IMR-90 (cell line): ENCODE measurements around the gene CCDC87. TPM values are rescaled to one million over a fixed set of nuclear protein-coding genes. Genes with fewer than 3 reads are reported as not detected.

Experiments used
- ATAC-seq: fragments of 200-7000 bp; cut with Tn5 transposase; 2 replicates; pipeline ENCODE4 v1.9.1; 2020; ENCODE audit warnings: low read depth, mild to moderate bottlenecking, moderate library complexity
- BruUV-seq: library from RNA; stranded (reverse); fragments of 400-500 nt; replicated peaks from 2 replicates; lab custom pipeline; 2021; lab: Mats Ljungman, UMichigan
- CTCF ChIA-PET: fragments of 300-600 bp; formaldehyde crosslinking; extraction: SDS; loops from one replicate; lab custom pipeline; 2021; ENCODE audit warnings: antibody characterized with exemption; lab: Yijun Ruan, JAX
- POLR2A ChIA-PET: fragments of 300-600 bp; sonication (Branson Sonifier 250); formaldehyde crosslinking; loops from one replicate; lab custom pipeline; 2022; ENCODE audit warnings: antibody characterized with exemption; ENCODE audit not compliant: unreplicated experiment; lab: Charles Lee
- DNase-seq: peaks from one replicate; pipeline ENCODE4 v3.0.0; 2013
- H2AFZ ChIP-seq: replicated peaks from 2 replicates; pipeline ENCODE3; 2013; ENCODE audit warnings: low read length, mild to moderate bottlenecking; ENCODE audit not compliant: poor library complexity
- H2AK5ac ChIP-seq: 2 replicates; pipeline ENCODE4 v1.6.1; 2013; ENCODE audit warnings: low read depth, low read length, inconsistent platforms
- H2AK9ac ChIP-seq: replicated peaks from 2 replicates; pipeline ENCODE3; 2013; ENCODE audit warnings: mild to moderate bottlenecking, low read depth, low read length, moderate library complexity; ENCODE audit not compliant: poor library complexity
- H2BK120ac ChIP-seq: 2 replicates; pipeline ENCODE4 v1.6.1; 2013; ENCODE audit warnings: low read depth, low read length, inconsistent platforms
- H2BK15ac ChIP-seq: 3 replicates; pipeline ENCODE4 v1.6.1; 2013; ENCODE audit warnings: low read depth, low read length, inconsistent platforms
- H2BK20ac ChIP-seq: 2 replicates; pipeline ENCODE4 v1.6.1; 2013; ENCODE audit warnings: low read depth, mild to moderate bottlenecking, inconsistent platforms, low read length, moderate library complexity
- H2BK5ac ChIP-seq: 2 replicates; pipeline ENCODE4 v1.6.1; 2013; ENCODE audit warnings: mild to moderate bottlenecking, low read depth, low read length, inconsistent platforms; ENCODE audit not compliant: poor library complexity, severe bottlenecking
- H3K14ac ChIP-seq: replicated peaks from 2 replicates; pipeline ENCODE4 v1.6.1; 2013; ENCODE audit warnings: low read depth, low read length, inconsistent platforms
- H3K18ac ChIP-seq: 2 replicates; pipeline ENCODE4 v1.6.1; 2013; ENCODE audit warnings: low read depth, low read length, control low read depth
- H3K23ac ChIP-seq: 2 replicates; pipeline ENCODE4 v1.6.1; 2013; ENCODE audit warnings: low read depth, low read length, inconsistent platforms
- H3K27ac ChIP-seq: 2 replicates; pipeline ENCODE4 v1.5.1; 2013; ENCODE audit warnings: mild to moderate bottlenecking, control low read depth, low read length; ENCODE audit not compliant: insufficient read depth
- H3K27me3 ChIP-seq: 2 replicates; pipeline ENCODE4 v1.6.1; 2013; ENCODE audit warnings: low read length; ENCODE audit not compliant: control insufficient read depth, insufficient read depth
- H3K36me3 ChIP-seq: 2 replicates; pipeline ENCODE4 v1.6.1; 2013; ENCODE audit warnings: low read length, mixed read lengths; ENCODE audit not compliant: control insufficient read depth, insufficient read depth
- H3K4ac ChIP-seq: 2 replicates; pipeline ENCODE4 v1.6.1; 2013; ENCODE audit warnings: low read depth, low read length, inconsistent platforms
- H3K4me1 ChIP-seq: 2 replicates; pipeline ENCODE4 v1.6.1; 2013; ENCODE audit warnings: low read length, mixed read lengths; ENCODE audit not compliant: control insufficient read depth, insufficient read depth
- H3K4me2 ChIP-seq: 2 replicates; pipeline ENCODE4 v1.6.1; 2013; ENCODE audit warnings: low read depth, mild to moderate bottlenecking, control low read depth, low read length, moderate library complexity
- H3K4me3 ChIP-seq: 2 replicates; pipeline ENCODE4 v1.5.1; 2013; ENCODE audit warnings: low read depth, mild to moderate bottlenecking, control low read depth, low read length, moderate library complexity; ENCODE audit not compliant: insufficient read depth
- H3K56ac ChIP-seq: 2 replicates; pipeline ENCODE4 v1.6.1; 2013; ENCODE audit warnings: low read length, inconsistent platforms; ENCODE audit not compliant: insufficient read depth; ENCODE audit errors: extremely low read depth
- H3K79me1 ChIP-seq, 2 experiments: 2 replicates each; pipeline ENCODE4 v1.6.1; 2013; ENCODE audit warnings: low read length in 2 of 2, inconsistent platforms in 1 of 2, low read depth in 1 of 2
- H3K9ac ChIP-seq: 2 replicates; pipeline ENCODE4 v1.6.1; 2013; ENCODE audit warnings: low read depth, low read length, control low read depth
- H3K9me1 ChIP-seq: 2 replicates; pipeline ENCODE4 v1.6.1; 2013; ENCODE audit warnings: low read length, inconsistent platforms; ENCODE audit not compliant: insufficient read depth
- H3K9me3 ChIP-seq: 2 replicates; pipeline ENCODE4 v1.6.1; 2013; ENCODE audit warnings: low read length; ENCODE audit not compliant: control insufficient read depth, insufficient read depth
- H4K20me1 ChIP-seq: 2 replicates; pipeline ENCODE4 v1.6.1; 2013; ENCODE audit warnings: low read length, inconsistent platforms; ENCODE audit not compliant: insufficient read depth
- H4K5ac ChIP-seq: 2 replicates; pipeline ENCODE4 v1.6.1; 2013; ENCODE audit warnings: mild to moderate bottlenecking, low read depth, low read length, control low read depth
- H4K8ac ChIP-seq, 2 experiments: 2 replicates each; pipeline ENCODE4 v1.6.1; 2013; ENCODE audit warnings: low read depth in 2 of 2, low read length in 2 of 2, control low read depth in 1 of 2, inconsistent platforms in 1 of 2
- H4K91ac ChIP-seq: 2 replicates; pipeline ENCODE4 v1.6.1; 2013; ENCODE audit warnings: low read depth, low read length, inconsistent platforms; ENCODE audit not compliant: insufficient read depth
- BHLHE40 ChIP-seq: fragments of 150-350 bp; IDR thresholded peaks from 2 replicates; pipeline ENCODE4 v1.6.1; 2016; ENCODE audit warnings: mild to moderate bottlenecking, low read depth, low read length
- CEBPB ChIP-seq: IDR thresholded peaks from 2 replicates; pipeline ENCODE4 v1.6.1; 2012; ENCODE audit warnings: low read depth, low read length, improper control_type of control experiment
- CHD1 ChIP-seq: IDR thresholded peaks from 2 replicates; pipeline ENCODE4 v1.6.1; 2012; ENCODE audit warnings: low read depth, low read length, improper control_type of control experiment
- ELK1 ChIP-seq: fragments of 150-350 bp; IDR thresholded peaks from 2 replicates; pipeline ENCODE4 v1.6.1; 2016; ENCODE audit warnings: low read depth, mild to moderate bottlenecking, low read length, moderate library complexity, borderline replicate concordance
- FOS ChIP-seq: fragments of 150-350 bp; IDR thresholded peaks from 2 replicates; pipeline ENCODE4 v1.6.1; 2016; ENCODE audit warnings: low read depth, low read length
- MAFK ChIP-seq: IDR thresholded peaks from 2 replicates; pipeline ENCODE4 v1.6.1; 2012; ENCODE audit warnings: low read depth, low read length, improper control_type of control experiment
- MAZ ChIP-seq: IDR thresholded peaks from 2 replicates; pipeline ENCODE4 v1.6.1; 2012; ENCODE audit warnings: low read depth, mild to moderate bottlenecking, low read length, improper control_type of control experiment, moderate library complexity, borderline replicate concordance
- MXI1 ChIP-seq: IDR thresholded peaks from 2 replicates; pipeline ENCODE4 v1.6.1; 2012; ENCODE audit warnings: low read depth, mild to moderate bottlenecking, low read length, moderate library complexity, borderline replicate concordance
- NFE2L2 ChIP-seq: fragments of 150-350 bp; IDR thresholded peaks from 2 replicates; pipeline ENCODE4 v1.6.1; 2016; ENCODE audit warnings: low read depth, mild to moderate bottlenecking, low read length
- POLR2A ChIP-seq: IDR thresholded peaks from 2 replicates; pipeline ENCODE4 v1.6.1; 2012; ENCODE audit warnings: mild to moderate bottlenecking, low read depth, low read length
- RAD21 ChIP-seq: IDR thresholded peaks from 2 replicates; pipeline ENCODE4 v1.6.1; 2012; ENCODE audit warnings: low read length, improper control_type of control experiment
- RCOR1 ChIP-seq: IDR thresholded peaks from 2 replicates; pipeline ENCODE4 v1.6.1; 2012; ENCODE audit warnings: mild to moderate bottlenecking, low read length, improper control_type of control experiment; ENCODE audit not compliant: insufficient replicate concordance
- RFX5 ChIP-seq: IDR thresholded peaks from 2 replicates; pipeline ENCODE4 v1.8.0; 2012; ENCODE audit warnings: low read depth, mild to moderate bottlenecking, low read length, moderate library complexity
- SMC3 ChIP-seq: fragments of 150-350 bp; IDR thresholded peaks from 2 replicates; pipeline ENCODE4 v1.6.1; 2016; ENCODE audit warnings: low read depth, mild to moderate bottlenecking, antibody characterized with exemption, low read length, moderate library complexity
- WGBS, 2 experiments: methylation state at CpG; one replicate each; pipeline versions ENCODE4 v1.1.5 to v1.1.7; 2013; ENCODE audit warnings: missing lambda C conversion rate in 2 of 2; ENCODE audit not compliant: insufficient read length in 1 of 2; ENCODE audit errors: extremely low coverage in 2 of 2; 5-methylcytosine and 5-hydroxymethylcytosine counted together
- dilution Hi-C: fragments of 300-500 bp; cut with HindIII; formaldehyde crosslinking; loops from one replicate; pipeline ENCODE4 v1.14.3; 2018; ENCODE audit warnings: low sequenced_read_pairs; ENCODE audit not compliant: unreplicated experiment
- in situ Hi-C: fragments of 300-500 bp; cut with MboI; formaldehyde crosslinking; loops from 3 replicates; pipeline ENCODE4 v1.14.3; 2019; ENCODE audit warnings: low sequenced_read_pairs, inconsistent platforms, mixed read lengths
- intact Hi-C: fragments of 100-400 bp; cut with micrococcal nuclease; formaldehyde crosslinking; loops from 2 replicates; pipeline ENCODE4 v1.10.0; 2022
- polyA plus RNA-seq, 3 experiments: library from polyadenylated mRNA; depleted of rRNA; stranded (reverse); fragments of >200 nt; gene quantifications; 2 replicates each; pipeline ENCODE4 v1.2.3, GENCODE V29; 2012; ENCODE audit warnings: low replicate concordance in 1 of 3
- total RNA-seq: library from RNA; depleted of rRNA; stranded (reverse); fragments of >200 nt; gene quantifications from 2 replicates; pipeline ENCODE4 v1.2.3, GENCODE V29; 2012
- TF ChIP-seq, protein P1 (sequence below): fragments of 150-350 bp; IDR thresholded peaks from 2 replicates; pipeline ENCODE4 v1.6.1; 2017; ENCODE audit warnings: mild to moderate bottlenecking, antibody characterized with exemption, low read length, low read depth
- TF ChIP-seq, protein P2 (sequence below): conservative IDR thresholded peaks from 2 replicates; pipeline ENCODE4 v1.5.1; 2012; ENCODE audit warnings: mild to moderate bottlenecking, low read depth, low read length, improper control_type of control experiment

Gene CCDC87
- total and polyA plus RNA-seq, 2 of the 4 experiments (the other 2 are of a cell fraction), result 0.18 to 0.19 TPM

- Histone ChIP-seq H2AK5ac (no peak overlapping the region), H3K4ac (no peak overlapping the region), H3K27me3 (peaks cover 38% of the 10 kb centered on the region), H4K20me1 (no peaks in the 10 kb centered on the region), H3K4me1 (peaks cover 2% of the 10 kb centered on the region; the same call in 1 of the 2 replicates), H3K36me3 (no peaks in the 10 kb centered on the region), H2BK20ac (no peak overlapping the region), H4K91ac (no peak overlapping the region), H2BK15ac (no peak overlapping the region), H3K14ac (no peak overlapping the region), H3K56ac (no peak overlapping the region), H3K23ac (no peak overlapping the region), H2BK120ac (no peak overlapping the region), H4K5ac (no peak overlapping the region), H3K4me2 (no peak overlapping the region), H3K9me1 (no peaks in the 10 kb centered on the region), H4K8ac (no peak overlapping the region), H3K18ac (no peak overlapping the region), H3K9ac (no peak overlapping the region), H3K9me3 (no peaks in the 10 kb centered on the region), H2AK9ac (no peak overlapping the region), H2BK5ac (no peak overlapping the region), H3K4me3 (no peak overlapping the region), H3K79me1 (no peaks in the 10 kb centered on the region), H2AFZ (no peak overlapping the region), H3K27ac (no peak overlapping the region)
- ChIA-PET CTCF (no interaction called here), POLR2A (interaction anchor here (0.6 kb wide), 1 partner anchor 90 kb away, joined by 6 read pairs; no protein-coding TSS in a partner anchor)
- intact Hi-C loops (no loop called here), in situ Hi-C loops (no loop called here), dilution Hi-C loops (no loop called here)
- no peak for DNase-seq
- 47% methylated on average over 3 of the region's 5 CpGs; no CpG with 5 or more reads in 1 of the 2 experiments for WGBS, 2 experiments
- BruUV-seq, result no TSS peak
- no peak for ATAC-seq
- no peak for TF ChIP-seq MXI1
- TF ChIP-seq POLR2A, result no peak
- no peak for TF ChIP-seq CEBPB
- TF ChIP-seq MAZ, result no peak
- TF ChIP-seq RCOR1, result no peak
- TF ChIP-seq, protein P1, sequence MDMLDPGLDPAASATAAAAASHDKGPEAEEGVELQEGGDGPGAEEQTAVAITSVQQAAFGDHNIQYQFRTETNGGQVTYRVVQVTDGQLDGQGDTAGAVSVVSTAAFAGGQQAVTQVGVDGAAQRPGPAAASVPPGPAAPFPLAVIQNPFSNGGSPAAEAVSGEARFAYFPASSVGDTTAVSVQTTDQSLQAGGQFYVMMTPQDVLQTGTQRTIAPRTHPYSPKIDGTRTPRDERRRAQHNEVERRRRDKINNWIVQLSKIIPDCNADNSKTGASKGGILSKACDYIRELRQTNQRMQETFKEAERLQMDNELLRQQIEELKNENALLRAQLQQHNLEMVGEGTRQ, result no peak
- TF ChIP-seq, protein P2, sequence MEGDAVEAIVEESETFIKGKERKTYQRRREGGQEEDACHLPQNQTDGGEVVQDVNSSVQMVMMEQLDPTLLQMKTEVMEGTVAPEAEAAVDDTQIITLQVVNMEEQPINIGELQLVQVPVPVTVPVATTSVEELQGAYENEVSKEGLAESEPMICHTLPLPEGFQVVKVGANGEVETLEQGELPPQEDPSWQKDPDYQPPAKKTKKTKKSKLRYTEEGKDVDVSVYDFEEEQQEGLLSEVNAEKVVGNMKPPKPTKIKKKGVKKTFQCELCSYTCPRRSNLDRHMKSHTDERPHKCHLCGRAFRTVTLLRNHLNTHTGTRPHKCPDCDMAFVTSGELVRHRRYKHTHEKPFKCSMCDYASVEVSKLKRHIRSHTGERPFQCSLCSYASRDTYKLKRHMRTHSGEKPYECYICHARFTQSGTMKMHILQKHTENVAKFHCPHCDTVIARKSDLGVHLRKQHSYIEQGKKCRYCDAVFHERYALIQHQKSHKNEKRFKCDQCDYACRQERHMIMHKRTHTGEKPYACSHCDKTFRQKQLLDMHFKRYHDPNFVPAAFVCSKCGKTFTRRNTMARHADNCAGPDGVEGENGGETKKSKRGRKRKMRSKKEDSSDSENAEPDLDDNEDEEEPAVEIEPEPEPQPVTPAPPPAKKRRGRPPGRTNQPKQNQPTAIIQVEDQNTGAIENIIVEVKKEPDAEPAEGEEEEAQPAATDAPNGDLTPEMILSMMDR, result no peak
- no peak for TF ChIP-seq NFE2L2
- no peak for TF ChIP-seq BHLHE40
- no peak for TF ChIP-seq RAD21
- no peak for TF ChIP-seq MAFK
- no peak for TF ChIP-seq RFX5
- TF ChIP-seq SMC3, result no peak
- TF ChIP-seq ELK1, result no peak
- TF ChIP-seq FOS, result no peak
- TF ChIP-seq CHD1, result no peak
These were observed 38.3 kb downstream of the CCDC87 start for GRCh38 chr11:66554602-66555001.
